C4-2B (cell line): Measurements from ENCODE around the gene TRUB2.

Source experiments
- H3K27ac ChIP-seq: fragments of 450-650 bp; 2 replicates; pipeline ENCODE4 v1.5.1; 2017
- ZFX ChIP-seq: fragments of 450-650 bp; IDR thresholded peaks from 2 replicates; pipeline ENCODE4 v1.6.1; 2017
- TF ChIP-seq, protein P1 (sequence below): fragments of 450-650 bp; conservative IDR thresholded peaks from 2 replicates; pipeline ENCODE4 v1.5.1; 2017; ENCODE audit warnings: mild to moderate bottlenecking

TRUB2 gene

DNA sequence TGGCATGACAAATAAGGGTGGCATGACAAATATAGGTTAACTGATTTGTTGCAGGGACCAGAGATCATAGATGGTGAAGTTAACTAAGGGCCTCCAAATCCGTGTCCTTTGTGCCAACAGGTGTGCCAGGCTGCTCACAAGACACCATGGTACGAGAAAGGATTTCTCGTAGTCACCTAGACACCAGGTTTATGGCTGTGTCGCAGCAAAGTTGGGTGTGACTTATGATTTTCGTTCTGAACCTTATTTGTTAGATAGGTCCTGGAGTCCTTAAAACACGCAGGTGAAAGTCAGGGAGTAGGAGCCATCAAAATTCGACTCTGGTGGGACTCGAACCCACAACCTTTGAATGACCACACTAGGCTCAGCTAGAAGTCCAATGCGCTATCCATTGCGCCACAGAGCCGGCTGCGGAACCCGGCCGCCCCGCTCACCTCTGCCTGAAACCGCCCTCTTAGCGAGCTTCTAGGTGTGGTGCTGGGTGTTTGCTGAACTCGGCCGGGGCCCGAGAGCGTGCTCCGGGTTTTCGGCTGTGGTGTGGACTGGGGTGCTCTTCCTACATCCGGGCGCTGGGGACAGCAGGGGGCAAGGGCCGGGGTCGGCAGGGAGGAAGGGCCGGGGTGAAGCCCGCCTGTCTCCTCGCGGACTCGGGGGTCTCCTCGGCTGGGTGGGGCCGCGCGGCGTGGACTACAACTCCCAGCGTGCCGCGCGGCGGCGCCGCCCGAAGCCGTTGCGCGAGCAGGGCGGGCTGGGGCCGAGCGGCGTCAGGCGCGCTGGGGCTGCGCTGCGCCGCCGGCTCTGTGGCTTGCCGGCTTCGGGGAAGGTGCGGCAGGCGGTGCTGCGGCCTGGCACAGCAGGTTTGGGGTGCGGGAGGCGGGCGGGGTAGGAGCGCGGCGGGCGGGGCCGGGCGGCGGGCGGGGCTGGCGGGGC is 17.8 kb upstream of the TRUB2 start, which contains the start of gene SLC27A4:
SLC27A4 (plus strand) TSS at position 767 of the 930 bp plus-strand sequence. CDS start 2,606 bp downstream, outside the sequence.
- TF ChIP-seq, protein P1, sequence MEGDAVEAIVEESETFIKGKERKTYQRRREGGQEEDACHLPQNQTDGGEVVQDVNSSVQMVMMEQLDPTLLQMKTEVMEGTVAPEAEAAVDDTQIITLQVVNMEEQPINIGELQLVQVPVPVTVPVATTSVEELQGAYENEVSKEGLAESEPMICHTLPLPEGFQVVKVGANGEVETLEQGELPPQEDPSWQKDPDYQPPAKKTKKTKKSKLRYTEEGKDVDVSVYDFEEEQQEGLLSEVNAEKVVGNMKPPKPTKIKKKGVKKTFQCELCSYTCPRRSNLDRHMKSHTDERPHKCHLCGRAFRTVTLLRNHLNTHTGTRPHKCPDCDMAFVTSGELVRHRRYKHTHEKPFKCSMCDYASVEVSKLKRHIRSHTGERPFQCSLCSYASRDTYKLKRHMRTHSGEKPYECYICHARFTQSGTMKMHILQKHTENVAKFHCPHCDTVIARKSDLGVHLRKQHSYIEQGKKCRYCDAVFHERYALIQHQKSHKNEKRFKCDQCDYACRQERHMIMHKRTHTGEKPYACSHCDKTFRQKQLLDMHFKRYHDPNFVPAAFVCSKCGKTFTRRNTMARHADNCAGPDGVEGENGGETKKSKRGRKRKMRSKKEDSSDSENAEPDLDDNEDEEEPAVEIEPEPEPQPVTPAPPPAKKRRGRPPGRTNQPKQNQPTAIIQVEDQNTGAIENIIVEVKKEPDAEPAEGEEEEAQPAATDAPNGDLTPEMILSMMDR: no peak
- 0 out of 2 replicates have a peak, but pooled peaks have one; percentile 70 for TF ChIP-seq ZFX
- peak within 1 kb of the TSS; percentile 73 for H3K27ac ChIP-seq

DNA sequence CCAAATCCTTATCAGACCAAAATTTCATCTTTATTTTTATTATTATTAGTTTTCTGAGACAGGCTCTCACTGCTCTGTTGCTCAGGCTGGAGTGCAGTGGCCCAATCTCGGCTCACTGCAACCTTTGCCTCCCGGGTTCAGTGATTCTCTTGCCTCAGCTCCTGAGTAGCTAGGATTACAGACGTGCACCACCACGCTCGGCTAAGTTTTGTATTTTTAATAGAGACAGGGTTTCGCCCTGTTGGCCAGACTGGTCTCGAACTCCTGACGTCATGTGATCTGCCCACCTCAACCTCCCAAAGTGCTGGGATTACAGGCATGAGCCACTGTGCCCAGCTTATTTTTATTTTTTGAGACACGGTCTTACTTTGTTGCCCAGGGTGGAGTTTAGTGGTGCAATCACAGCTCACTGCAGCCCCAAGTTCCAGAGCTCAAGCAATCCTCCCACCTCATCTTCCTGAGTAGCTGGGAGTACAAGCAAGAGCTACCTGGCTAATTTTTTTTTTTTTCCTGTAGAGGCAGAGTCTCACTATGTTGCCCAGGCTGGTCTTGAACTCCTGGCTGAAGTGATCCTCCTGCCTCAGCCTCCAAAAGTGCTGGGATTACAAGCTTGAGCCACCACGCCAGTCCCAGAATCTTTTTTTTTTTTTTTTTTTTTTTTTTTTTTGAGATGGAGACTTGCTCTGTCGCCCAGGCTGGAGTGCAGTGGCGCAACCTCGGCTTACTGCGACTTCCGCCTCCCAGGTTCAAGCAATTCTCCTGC is 16.8 kb upstream of the TRUB2 start:
- H3K27ac ChIP-seq: peak overlapping the region; percentile 73

DNA sequence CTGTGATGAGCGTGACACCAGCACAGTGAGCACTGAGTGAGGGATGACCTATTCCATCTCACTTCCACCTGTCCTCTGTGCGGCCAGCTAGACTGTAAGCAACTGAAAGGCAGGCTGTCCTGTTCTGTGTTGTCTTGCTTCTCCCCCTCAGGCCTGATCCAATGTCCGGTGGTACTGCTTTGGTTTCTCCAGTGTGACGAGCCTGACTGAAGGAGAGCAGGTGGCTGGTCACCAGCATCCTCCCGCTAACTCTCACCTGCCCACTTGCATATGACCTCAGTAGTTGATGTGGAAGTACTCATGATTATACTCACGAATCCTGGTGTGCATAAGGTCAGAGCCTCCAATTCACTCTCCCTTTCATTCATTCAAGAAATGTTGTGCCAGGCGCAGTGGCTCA is 15.7 kb upstream of the TRUB2 start:
- no peak for TF ChIP-seq ZFX
- TF ChIP-seq, protein P1: no peak
- H3K27ac ChIP-seq: no peak overlapping the region

DNA sequence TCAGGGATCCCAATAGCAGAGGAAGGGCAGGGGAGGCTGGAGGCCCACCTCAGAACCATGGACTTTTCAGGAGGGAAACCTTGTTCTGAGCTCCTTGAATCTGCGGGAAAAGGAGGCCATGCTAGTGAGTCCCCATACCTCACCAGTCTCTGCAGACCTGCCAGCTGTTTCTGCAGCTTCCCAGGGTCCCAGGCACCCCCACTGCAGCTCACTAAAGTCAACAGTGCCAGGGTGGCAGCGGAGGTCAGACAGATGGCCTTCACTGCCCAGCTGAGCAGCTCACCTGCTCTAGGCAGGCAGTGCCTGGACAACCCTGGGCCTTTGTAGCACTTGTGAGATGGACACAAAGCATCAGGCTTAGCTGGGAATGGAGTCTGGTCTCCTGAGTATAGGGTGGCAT is 13.7 kb upstream of the TRUB2 start:
- TF ChIP-seq ZFX: no peak
- TF ChIP-seq, protein P1: no peak
- no peak overlapping the region for H3K27ac ChIP-seq

DNA sequence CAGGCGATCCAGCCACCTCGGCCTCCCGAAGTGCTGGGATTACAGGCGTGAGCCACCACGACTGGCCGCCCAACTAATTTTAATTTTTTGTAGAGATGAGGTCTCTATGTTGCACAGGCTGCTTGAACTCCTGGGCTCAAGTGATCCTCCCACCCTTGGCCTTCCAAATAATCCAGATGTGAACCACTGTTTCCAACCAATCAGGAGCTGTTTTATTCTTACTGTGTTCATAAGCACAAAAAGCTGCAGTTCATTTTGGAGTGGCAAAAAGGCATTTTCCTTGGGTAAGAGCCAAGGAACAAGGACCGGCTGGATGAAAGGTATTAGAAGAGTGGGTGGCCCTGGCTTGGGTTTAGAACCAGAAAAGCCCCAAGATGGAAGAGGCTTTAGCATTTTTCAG is 12.9 kb upstream of the TRUB2 start:
- no peak overlapping the region for H3K27ac ChIP-seq
- TF ChIP-seq, protein P1: no peak
- no peak for TF ChIP-seq ZFX

DNA sequence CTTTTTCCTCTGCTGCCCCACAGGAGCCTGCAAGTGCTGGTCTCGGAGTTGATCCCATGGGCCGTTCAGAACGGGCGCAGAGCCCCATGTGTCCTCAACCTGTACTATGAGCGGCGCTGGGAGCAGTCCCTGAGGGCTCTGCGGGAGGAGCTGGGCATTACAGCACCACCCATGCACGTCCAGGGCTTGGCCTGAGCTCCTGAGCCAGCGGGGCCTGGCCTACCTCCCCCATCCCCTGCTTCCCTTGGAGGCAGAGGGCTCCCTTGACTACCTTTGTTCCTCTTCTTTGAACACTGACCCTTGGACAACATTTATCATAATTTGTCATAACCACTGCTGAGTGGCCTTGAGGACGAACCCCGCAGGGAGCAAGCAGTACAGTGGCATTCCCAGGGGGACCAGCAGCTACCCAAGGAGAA is 11.2 kb upstream of the TRUB2 start:
- no peak for TF ChIP-seq ZFX
- TF ChIP-seq, protein P1: no peak
- H3K27ac ChIP-seq: no peak overlapping the region

DNA sequence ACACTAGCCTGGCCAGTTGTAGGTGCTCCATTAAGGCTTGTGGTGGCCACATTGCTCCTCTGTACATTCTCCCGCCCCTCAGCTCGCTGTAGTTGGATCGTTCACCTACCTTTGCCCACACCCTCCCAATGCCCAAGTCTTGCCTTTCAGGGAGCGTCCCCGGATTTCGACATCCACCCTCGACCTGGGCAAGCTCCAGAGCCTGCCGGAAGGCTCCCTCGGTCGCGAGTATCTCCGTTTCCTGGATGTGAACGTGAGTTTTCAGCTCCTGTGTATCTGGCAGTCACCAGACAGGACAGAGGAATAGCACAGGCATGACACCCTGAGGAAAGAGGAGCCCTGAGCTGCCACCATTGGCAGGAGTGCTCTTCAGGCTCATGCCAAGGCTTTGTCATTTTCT is 3.4 kb upstream of the TRUB2 start:
- H3K27ac ChIP-seq: no peak overlapping the region
- no peak for TF ChIP-seq ZFX
- TF ChIP-seq, protein P1: no peak
